HepG2 (cell line): ENCODE results near the gene CD58. TPM values are rescaled to one million over a fixed set of nuclear protein-coding genes. Genes with fewer than 3 reads are reported as not detected.

ENCODE experiments used
- MEIS1 ChIP-seq: sonication (generic); formaldehyde crosslinking; IDR thresholded peaks from 2 replicates; pipeline ENCODE4 v1.9.0; 2021; ENCODE audit warnings: mild to moderate bottlenecking, missing genetic modification reagents, moderate library complexity, borderline replicate concordance
- MXD3 ChIP-seq: IDR thresholded peaks from 2 replicates; pipeline ENCODE4 v1.6.1; 2016; ENCODE audit warnings: mild to moderate bottlenecking, missing biosample characterization, missing genetic modification reagents
- NFAT5 ChIP-seq: sonication (generic); formaldehyde crosslinking; IDR thresholded peaks from 2 replicates; pipeline ENCODE4 v1.4.0; 2020; ENCODE audit warnings: missing genetic modification reagents
- NFKBIZ ChIP-seq: IDR thresholded peaks from 2 replicates; pipeline ENCODE4 v1.6.1; 2018; ENCODE audit warnings: missing genetic modification reagents, missing compliant biosample characterization
- PRDM15 ChIP-seq: sonication (generic); formaldehyde crosslinking; IDR thresholded peaks from 2 replicates; pipeline ENCODE4 v1.4.0; 2020; ENCODE audit warnings: missing genetic modification reagents
- SIX4 ChIP-seq: sonication (generic); formaldehyde crosslinking; IDR thresholded peaks from 2 replicates; pipeline ENCODE4 v1.4.0; 2020; ENCODE audit warnings: missing genetic modification reagents
- SRSF1 ChIP-seq: fragments of 200-400 bp; formaldehyde crosslinking; optimal IDR thresholded peaks from 2 replicates; pipeline ENCODE3; 2017; ENCODE audit warnings: mild to moderate bottlenecking, low read depth, low read length, moderate library complexity
- STAT6 ChIP-seq: sonication (generic); formaldehyde crosslinking; IDR thresholded peaks from 2 replicates; pipeline ENCODE4 v1.4.0; 2020; ENCODE audit warnings: missing genetic modification reagents, mild to moderate bottlenecking, borderline replicate concordance
- ZBTB10 ChIP-seq: sonication (generic); formaldehyde crosslinking; IDR thresholded peaks from 2 replicates; pipeline ENCODE4 v1.4.0; 2020; ENCODE audit warnings: missing genetic modification reagents, borderline replicate concordance
- ZNF253 ChIP-seq: sonication (generic); formaldehyde crosslinking; IDR thresholded peaks from 2 replicates; pipeline ENCODE4 v1.8.0; 2022; ENCODE audit warnings: mild to moderate bottlenecking, missing genetic modification reagents, borderline replicate concordance
- ZNF33A ChIP-seq: sonication (generic); formaldehyde crosslinking; IDR thresholded peaks from 2 replicates; pipeline ENCODE4 v1.5.1; 2020; ENCODE audit warnings: missing genetic modification reagents, mild to moderate bottlenecking, moderate library complexity, borderline replicate concordance
- ZNF577 ChIP-seq: sonication (generic); formaldehyde crosslinking; IDR thresholded peaks from 2 replicates; pipeline ENCODE4 v1.4.0; 2020; ENCODE audit warnings: mild to moderate bottlenecking, low read depth, missing genetic modification reagents, borderline replicate concordance
- ZNF605 ChIP-seq: sonication (generic); formaldehyde crosslinking; IDR thresholded peaks from 2 replicates; pipeline ENCODE4 v1.8.0; 2022; ENCODE audit warnings: mild to moderate bottlenecking, missing genetic modification reagents
- polyA plus RNA-seq, 8 experiments: library from polyadenylated mRNA; depleted of rRNA in 3 of 8; stranded (reverse) in 7 of 8; unstranded in 1 of 8; fragments of >200 nt; fragmentation: Illumina TruSeq in 4 of 8; extraction: Trizol in 4 of 8; gene quantifications; 2 replicates each; pipeline versions ENCODE4 v1.2.1 to v1.2.3, GENCODE V29; 2011 to 2016; ENCODE audit warnings: low read depth in 4 of 8, missing spikeins in 1 of 8, mixed read lengths in 1 of 8; ENCODE audit not compliant: insufficient read depth in 1 of 8
- total RNA-seq, 5 experiments: library from RNA; depleted of rRNA; stranded (reverse); fragments of >200 nt; fragmentation: Illumina TruSeq; extraction: Trizol; gene quantifications; 2 replicates each; pipeline ENCODE4 v1.2.3, GENCODE V29; 2016; ENCODE audit warnings: low read depth in 1 of 5

The CD58 gene
- total and polyA plus RNA-seq, 2 of the 13 experiments (the other 11 are each of a cell fraction or from before 2014, with no cell fraction given), result 9.4 to 13.5 TPM

- TF ChIP-seq STAT6 (CRISPR knock-in tag) (no peak), NFKBIZ (CRISPR knock-in tag) (0 out of 2 replicates have a peak, but pooled peaks have one; percentile 23), MXD3 (no peak), NFAT5 (CRISPR knock-in tag) (no peak), ZNF33A (no peak), ZNF605 (no peak), MEIS1 (CRISPR knock-in tag) (0 out of 2 replicates have a peak, but pooled peaks have one; percentile 28), ZNF577 (no peak), SIX4 (peak; percentile 45; the same call in 1 of the 2 replicates), ZNF253 (CRISPR knock-in tag) (no peak), ZBTB10 (CRISPR knock-in tag) (no peak), SRSF1 (no peak), PRDM15 (CRISPR knock-in tag) (no peak)
Measured at GRCh38 chr1:116489231-116489697, 81.6 kb downstream of the CD58 start (continued).
